Measurements from ENCODE around the gene NEU4.

DNA sequence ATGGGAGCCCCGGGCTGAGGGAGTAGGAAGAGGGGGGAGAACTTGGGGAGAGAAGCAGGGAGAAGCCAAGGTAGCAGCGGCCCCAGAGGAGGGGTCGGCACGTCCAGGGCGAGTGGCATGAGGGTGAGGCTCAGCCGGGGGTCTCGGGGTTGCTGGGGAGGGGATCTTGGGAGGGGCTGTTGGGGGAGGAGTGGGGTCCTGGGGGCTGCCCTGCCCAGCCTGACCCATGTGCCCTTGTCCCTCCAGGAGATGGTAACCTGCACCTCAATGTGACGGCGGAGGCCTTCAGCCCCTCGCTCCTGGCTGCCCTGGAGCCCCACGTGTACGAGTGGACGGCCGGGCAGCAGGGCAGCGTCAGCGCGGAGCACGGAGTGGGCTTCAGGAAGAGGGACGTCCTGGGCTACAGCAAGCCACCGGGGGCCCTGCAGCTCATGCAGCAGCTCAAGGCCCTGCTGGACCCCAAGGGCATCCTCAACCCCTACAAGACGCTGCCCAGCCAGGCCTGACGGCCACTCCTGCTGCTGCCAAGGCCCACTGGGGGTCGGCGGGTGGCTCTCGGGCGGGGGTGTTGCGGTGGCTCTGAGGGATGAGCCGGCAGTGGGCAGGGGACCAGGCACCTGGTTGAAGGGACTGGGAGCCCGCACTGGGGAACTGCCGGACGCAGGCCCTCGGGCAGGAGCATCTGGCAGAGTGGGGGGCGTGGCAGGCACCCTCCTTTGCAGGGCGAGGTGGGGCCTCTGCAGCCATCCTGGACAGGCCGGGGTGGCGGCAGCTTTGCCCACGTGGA, 41.3 kb upstream of the NEU4 start:
- TF ChIP-seq CTCF (IDR thresholded peaks at IDR 0.05; ENCODE audit: low read length): no peak
- TF ChIP-seq EZH2 (IDR thresholded peaks at IDR 0.05; ENCODE audit: borderline replicate concordance, low read length): no peak

Measured in OCI-LY1 (cell line).